ENCODE measurements around the gene VMP1. TPM values are rescaled to one million over a fixed set of nuclear protein-coding genes. Genes with fewer than 3 reads are reported as not detected.
A peak's percentile ranks its signal among the peaks of the same experiment; 100 is the strongest.

The VMP1 gene
- total and polyA plus RNA-seq, 4 donors, result 46.4 to 118 (median 71.6) TPM

DNA sequence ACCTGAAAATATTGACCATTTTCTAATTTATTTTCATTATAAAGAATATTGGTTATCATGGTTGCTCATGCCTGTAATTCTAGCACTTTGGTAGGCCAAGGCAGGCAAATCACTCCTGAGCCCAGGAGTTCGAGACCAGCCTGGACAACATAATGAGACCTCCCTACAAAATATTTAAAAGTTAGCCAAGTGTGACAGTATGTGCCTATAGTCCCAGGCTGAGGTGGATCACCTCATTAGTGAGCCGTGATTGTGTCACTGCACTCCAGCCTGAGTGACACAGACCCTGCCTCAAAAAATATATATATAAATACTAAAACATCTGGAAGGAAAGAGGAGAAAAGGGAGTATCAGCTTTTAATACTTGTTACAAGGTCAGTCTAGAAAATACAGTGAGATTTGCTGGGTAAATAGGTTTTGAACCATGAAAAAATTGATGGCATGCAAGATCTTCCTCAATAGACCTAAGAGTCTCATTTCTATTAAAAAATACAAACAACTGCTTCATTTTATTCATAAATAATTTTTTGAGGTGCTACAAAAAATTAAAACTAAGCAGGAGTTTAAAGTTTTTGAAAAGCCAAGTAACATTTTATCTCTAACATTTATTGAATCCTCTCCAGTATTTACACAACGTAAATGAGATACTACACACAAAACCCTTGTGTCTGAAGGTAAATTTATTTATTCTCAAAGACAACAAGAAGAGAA is 137.6 kb downstream of the VMP1 start:
- no peak for DNase-seq (ENCODE audit: low spot score)
- Histone ChIP-seq H3K9me3 (ENCODE audit: control insufficient read depth in 4 of 4, low read length in 3 of 4) (no peaks in the 10 kb centered on the region), H3K9ac (ENCODE audit: low read depth in 1 of 2, low read length in 2 of 2) (peak overlapping the region in 1 of 2 donors; percentile 55), H3K4me3 (ENCODE audit: low read depth in 1 of 3, low read length in 3 of 3) (no peak overlapping the region), H3K27me3 (ENCODE audit: control insufficient read depth in 4 of 4, insufficient read depth in 4 of 4, low read length in 3 of 4) (no peaks in the 10 kb centered on the region), H3K27ac (ENCODE audit: low read depth in 1 of 2, low read length in 2 of 2) (peak overlapping the region; percentile 96 to 99), H3K4me1 (ENCODE audit: control insufficient read depth in 4 of 4, insufficient read depth in 4 of 4, low read length in 3 of 4) (peaks cover 14 to 44% (median 32%) of the 10 kb centered on the region in 4 donors), H3K36me3 (ENCODE audit: control insufficient read depth in 4 of 4, insufficient read depth in 3 of 4, low read depth in 1 of 4, low read length in 3 of 4) (peaks cover 0 to 8% (median 2%) of the 10 kb centered on the region in 4 donors)
- WGBS, result 67% methylated on average over 3 of the region's 3 CpGs
- TF ChIP-seq RAD21 (IDR thresholded peaks at IDR 0.05), result no peak
- peak; percentile 1 for TF ChIP-seq TAF1 (conservative IDR thresholded peaks at IDR 0.05)

GRCh38 chr17:59845595-59846393 is 138.3 kb downstream of the VMP1 start:
- peaks cover 14 to 39% (median 32%) of the 10 kb centered on the region in 4 donors for H3K4me1 ChIP-seq (ENCODE audit: control insufficient read depth in 4 of 4, insufficient read depth in 4 of 4, low read length in 3 of 4)
- 21% methylated on average over 3 of the region's 3 CpGs for WGBS
- H3K9ac ChIP-seq (ENCODE audit: low read depth in 1 of 2, low read length in 2 of 2), result peak overlapping the region; percentile 43 to 79
- no peaks in the 10 kb centered on the region for H3K9me3 ChIP-seq (ENCODE audit: control insufficient read depth in 4 of 4, low read length in 3 of 4)
- peak overlapping the region; percentile 96 to 99 for H3K27ac ChIP-seq (ENCODE audit: low read depth in 1 of 2, low read length in 2 of 2)
- no peaks in the 10 kb centered on the region for H3K27me3 ChIP-seq (ENCODE audit: control insufficient read depth in 4 of 4, insufficient read depth in 4 of 4, low read length in 3 of 4)
- peaks cover 0 to 2% (median under 1%) of the 10 kb centered on the region in 4 donors for H3K36me3 ChIP-seq (ENCODE audit: control insufficient read depth in 4 of 4, insufficient read depth in 3 of 4, low read depth in 1 of 4, low read length in 3 of 4)
- DNase-seq (ENCODE audit: low spot score), result no peak
- TF ChIP-seq HNF4A (conservative IDR thresholded peaks at IDR 0.05), result peak; percentile 47 to 62
- peak; percentile 90 to 94 for TF ChIP-seq RXRA (IDR thresholded peaks at IDR 0.05)
- TF ChIP-seq, protein P1, sequence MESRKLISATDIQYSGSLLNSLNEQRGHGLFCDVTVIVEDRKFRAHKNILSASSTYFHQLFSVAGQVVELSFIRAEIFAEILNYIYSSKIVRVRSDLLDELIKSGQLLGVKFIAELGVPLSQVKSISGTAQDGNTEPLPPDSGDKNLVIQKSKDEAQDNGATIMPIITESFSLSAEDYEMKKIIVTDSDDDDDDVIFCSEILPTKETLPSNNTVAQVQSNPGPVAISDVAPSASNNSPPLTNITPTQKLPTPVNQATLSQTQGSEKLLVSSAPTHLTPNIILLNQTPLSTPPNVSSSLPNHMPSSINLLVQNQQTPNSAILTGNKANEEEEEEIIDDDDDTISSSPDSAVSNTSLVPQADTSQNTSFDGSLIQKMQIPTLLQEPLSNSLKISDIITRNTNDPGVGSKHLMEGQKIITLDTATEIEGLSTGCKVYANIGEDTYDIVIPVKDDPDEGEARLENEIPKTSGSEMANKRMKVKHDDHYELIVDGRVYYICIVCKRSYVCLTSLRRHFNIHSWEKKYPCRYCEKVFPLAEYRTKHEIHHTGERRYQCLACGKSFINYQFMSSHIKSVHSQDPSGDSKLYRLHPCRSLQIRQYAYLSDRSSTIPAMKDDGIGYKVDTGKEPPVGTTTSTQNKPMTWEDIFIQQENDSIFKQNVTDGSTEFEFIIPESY (IDR thresholded peaks at IDR 0.05), result peak; percentile 36
- peak; percentile 14 for TF ChIP-seq ATF3 (IDR thresholded peaks at IDR 0.05)
- TF ChIP-seq FOXA1 (IDR thresholded peaks at IDR 0.05), result no peak
- TF ChIP-seq, protein P2, sequence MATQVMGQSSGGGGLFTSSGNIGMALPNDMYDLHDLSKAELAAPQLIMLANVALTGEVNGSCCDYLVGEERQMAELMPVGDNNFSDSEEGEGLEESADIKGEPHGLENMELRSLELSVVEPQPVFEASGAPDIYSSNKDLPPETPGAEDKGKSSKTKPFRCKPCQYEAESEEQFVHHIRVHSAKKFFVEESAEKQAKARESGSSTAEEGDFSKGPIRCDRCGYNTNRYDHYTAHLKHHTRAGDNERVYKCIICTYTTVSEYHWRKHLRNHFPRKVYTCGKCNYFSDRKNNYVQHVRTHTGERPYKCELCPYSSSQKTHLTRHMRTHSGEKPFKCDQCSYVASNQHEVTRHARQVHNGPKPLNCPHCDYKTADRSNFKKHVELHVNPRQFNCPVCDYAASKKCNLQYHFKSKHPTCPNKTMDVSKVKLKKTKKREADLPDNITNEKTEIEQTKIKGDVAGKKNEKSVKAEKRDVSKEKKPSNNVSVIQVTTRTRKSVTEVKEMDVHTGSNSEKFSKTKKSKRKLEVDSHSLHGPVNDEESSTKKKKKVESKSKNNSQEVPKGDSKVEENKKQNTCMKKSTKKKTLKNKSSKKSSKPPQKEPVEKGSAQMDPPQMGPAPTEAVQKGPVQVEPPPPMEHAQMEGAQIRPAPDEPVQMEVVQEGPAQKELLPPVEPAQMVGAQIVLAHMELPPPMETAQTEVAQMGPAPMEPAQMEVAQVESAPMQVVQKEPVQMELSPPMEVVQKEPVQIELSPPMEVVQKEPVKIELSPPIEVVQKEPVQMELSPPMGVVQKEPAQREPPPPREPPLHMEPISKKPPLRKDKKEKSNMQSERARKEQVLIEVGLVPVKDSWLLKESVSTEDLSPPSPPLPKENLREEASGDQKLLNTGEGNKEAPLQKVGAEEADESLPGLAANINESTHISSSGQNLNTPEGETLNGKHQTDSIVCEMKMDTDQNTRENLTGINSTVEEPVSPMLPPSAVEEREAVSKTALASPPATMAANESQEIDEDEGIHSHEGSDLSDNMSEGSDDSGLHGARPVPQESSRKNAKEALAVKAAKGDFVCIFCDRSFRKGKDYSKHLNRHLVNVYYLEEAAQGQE (IDR thresholded peaks at IDR 0.05), result peak; percentile 61
- TF ChIP-seq GABPA (IDR thresholded peaks at IDR 0.05 in 1 of 2, conservative IDR thresholded peaks at IDR 0.05 in 1 of 2), result peak in 1 of 2 donors; percentile 6
- peak; percentile 38 to 79 for TF ChIP-seq JUND (IDR thresholded peaks at IDR 0.05)
- no peak for TF ChIP-seq HNF4G (IDR thresholded peaks at IDR 0.05)
- peak; percentile 55 for TF ChIP-seq FOXA2 (IDR thresholded peaks at IDR 0.05)
- TF ChIP-seq SP1 (IDR thresholded peaks at IDR 0.05), result peak; percentile 81
- TF ChIP-seq TAF1 (conservative IDR thresholded peaks at IDR 0.05), result peak; percentile 58
- TF ChIP-seq YY1 (IDR thresholded peaks at IDR 0.05), result peak; percentile 24
- TF ChIP-seq, protein P3, sequence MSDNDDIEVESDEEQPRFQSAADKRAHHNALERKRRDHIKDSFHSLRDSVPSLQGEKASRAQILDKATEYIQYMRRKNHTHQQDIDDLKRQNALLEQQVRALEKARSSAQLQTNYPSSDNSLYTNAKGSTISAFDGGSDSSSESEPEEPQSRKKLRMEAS (IDR thresholded peaks at IDR 0.05), result peak; percentile 46
- TF ChIP-seq CTCF (IDR thresholded peaks at IDR 0.05; ENCODE audit: low read depth, low read length, missing input control), result no peak
- TF ChIP-seq EGR1 (IDR thresholded peaks at IDR 0.05; ENCODE audit: low read depth in 2 of 2), result peak; percentile 34 to 44
- TF ChIP-seq NR2F2 (IDR thresholded peaks at IDR 0.05), result no peak
- TF ChIP-seq RAD21 (IDR thresholded peaks at IDR 0.05), result peak in 1 of 2 donors; percentile 3
- no peak overlapping the region for H3K4me3 ChIP-seq (ENCODE audit: low read depth in 1 of 3, low read length in 3 of 3)

All from liver (tissue), 9 donors.